Thyroid gland (tissue), 4 donors: ENCODE measurements around the gene UROC1.

Experiments used
- POLR2A ChIP-seq, 2 donors: fragments of 450-650 bp; IDR thresholded peaks; one replicate each; pipeline ENCODE4 v1.6.1; 2017; ENCODE audit warnings: antibody characterized with exemption in 2 of 2, mild to moderate bottlenecking in 2 of 2, moderate library complexity in 1 of 2
- TF ChIP-seq, protein P1 (sequence below), 6 experiments: fragments of 200-600 bp in 3 of 6; fragments of 450-650 bp in 3 of 6; sonication (generic) in 3 of 6; IDR thresholded peaks; one replicate each; pipeline ENCODE4 v1.5.1; 2016 to 2019; ENCODE audit warnings: antibody characterized with exemption in 6 of 6, mild to moderate bottlenecking in 2 of 6, inconsistent platforms in 1 of 6, moderate library complexity in 1 of 6

DNA sequence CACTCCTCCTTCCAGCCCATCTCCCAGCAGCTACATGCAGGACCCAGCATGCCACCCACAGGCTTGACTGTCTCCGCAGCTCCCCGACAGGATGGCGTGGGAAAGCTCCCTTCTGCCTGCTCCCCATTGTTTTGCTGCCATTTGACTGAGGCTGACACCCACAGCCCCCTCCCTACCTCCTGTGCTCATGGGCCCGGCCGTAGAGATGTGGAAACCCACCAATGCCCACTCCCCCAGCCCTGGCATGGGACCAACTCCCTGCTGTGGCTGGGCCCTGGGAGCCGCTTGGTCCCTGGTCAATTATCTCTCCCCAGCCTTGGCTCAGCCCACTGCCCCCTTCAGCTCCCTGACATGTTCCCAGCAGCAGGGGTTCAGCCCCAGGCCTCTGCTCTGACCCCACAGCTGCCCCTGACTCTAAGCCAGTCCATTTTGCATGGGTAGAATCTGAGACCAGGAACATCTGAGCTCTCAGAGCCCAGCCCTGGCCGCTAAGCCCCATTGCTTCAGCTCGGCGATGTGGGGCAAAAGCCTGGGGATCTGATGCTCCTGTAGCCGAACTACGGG, 33.0 kb upstream of the UROC1 start:
- TF ChIP-seq, protein P1, sequence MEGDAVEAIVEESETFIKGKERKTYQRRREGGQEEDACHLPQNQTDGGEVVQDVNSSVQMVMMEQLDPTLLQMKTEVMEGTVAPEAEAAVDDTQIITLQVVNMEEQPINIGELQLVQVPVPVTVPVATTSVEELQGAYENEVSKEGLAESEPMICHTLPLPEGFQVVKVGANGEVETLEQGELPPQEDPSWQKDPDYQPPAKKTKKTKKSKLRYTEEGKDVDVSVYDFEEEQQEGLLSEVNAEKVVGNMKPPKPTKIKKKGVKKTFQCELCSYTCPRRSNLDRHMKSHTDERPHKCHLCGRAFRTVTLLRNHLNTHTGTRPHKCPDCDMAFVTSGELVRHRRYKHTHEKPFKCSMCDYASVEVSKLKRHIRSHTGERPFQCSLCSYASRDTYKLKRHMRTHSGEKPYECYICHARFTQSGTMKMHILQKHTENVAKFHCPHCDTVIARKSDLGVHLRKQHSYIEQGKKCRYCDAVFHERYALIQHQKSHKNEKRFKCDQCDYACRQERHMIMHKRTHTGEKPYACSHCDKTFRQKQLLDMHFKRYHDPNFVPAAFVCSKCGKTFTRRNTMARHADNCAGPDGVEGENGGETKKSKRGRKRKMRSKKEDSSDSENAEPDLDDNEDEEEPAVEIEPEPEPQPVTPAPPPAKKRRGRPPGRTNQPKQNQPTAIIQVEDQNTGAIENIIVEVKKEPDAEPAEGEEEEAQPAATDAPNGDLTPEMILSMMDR (IDR thresholded peaks at IDR 0.05): no peak
- no peak for TF ChIP-seq POLR2A (IDR thresholded peaks at IDR 0.05)
